B cell (primary cell): ENCODE results near the gene MEF2C.

ENCODE experiments used
- EZH2 ChIP-seq: IDR thresholded peaks from 2 replicates; pipeline ENCODE4 v1.6.1; 2012; ENCODE audit warnings: borderline replicate concordance, low read depth, mild to moderate bottlenecking, moderate library complexity, low read length; ENCODE audit not compliant: insufficient read depth, poor library complexity, severe bottlenecking
- TF ChIP-seq, protein P1 (sequence below): fragments of 200-600 bp; IDR thresholded peaks from one replicate; pipeline ENCODE4 v1.8.0; 2022; ENCODE audit warnings: antibody characterized with exemption, mild to moderate bottlenecking

DNA sequence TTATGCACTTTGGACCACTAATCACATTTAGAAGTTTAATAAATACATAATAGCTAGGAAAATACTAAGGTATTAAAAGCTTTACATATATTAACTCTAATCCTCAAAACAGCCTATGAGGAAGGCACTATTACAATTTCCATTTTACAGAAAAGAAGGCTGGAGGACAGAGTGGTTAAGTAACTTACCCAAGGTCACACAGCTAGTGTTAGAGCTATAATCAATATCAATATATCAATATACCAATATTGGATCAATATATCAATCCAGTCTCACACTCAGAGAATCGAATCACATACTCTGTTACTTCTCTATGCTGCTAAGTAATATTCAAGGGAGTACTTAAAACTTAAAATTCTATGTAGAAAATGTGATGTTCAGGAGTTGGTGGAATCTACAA is 45.2 kb downstream of the MEF2C start:
- TF ChIP-seq, protein P1, sequence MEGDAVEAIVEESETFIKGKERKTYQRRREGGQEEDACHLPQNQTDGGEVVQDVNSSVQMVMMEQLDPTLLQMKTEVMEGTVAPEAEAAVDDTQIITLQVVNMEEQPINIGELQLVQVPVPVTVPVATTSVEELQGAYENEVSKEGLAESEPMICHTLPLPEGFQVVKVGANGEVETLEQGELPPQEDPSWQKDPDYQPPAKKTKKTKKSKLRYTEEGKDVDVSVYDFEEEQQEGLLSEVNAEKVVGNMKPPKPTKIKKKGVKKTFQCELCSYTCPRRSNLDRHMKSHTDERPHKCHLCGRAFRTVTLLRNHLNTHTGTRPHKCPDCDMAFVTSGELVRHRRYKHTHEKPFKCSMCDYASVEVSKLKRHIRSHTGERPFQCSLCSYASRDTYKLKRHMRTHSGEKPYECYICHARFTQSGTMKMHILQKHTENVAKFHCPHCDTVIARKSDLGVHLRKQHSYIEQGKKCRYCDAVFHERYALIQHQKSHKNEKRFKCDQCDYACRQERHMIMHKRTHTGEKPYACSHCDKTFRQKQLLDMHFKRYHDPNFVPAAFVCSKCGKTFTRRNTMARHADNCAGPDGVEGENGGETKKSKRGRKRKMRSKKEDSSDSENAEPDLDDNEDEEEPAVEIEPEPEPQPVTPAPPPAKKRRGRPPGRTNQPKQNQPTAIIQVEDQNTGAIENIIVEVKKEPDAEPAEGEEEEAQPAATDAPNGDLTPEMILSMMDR: no peak
- TF ChIP-seq EZH2: no peak
